C1 segment of cervical spinal cord (tissue), 14 donors: ENCODE data around the gene MAJIN.
A peak's percentile ranks its signal among the peaks of the same experiment; 100 is the strongest.
"Not testable (repeated sequence)": the region's sequence is repeated elsewhere in the genome, so short reads cannot be mapped to it uniquely, and the experiment has no call there.

Experiments used
- DNase-seq, 14 donors: peaks; one replicate each; lab custom pipeline; 2025; lab: John Stamatoyannopoulos, UW

The MAJIN gene, protein sequence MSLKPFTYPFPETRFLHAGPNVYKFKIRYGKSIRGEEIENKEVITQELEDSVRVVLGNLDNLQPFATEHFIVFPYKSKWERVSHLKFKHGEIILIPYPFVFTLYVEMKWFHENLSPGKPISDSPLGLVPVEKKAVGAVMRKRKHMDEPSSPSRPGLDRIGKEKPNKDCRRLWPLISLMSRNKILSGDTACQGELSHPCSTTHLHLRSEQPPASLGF

DNA sequence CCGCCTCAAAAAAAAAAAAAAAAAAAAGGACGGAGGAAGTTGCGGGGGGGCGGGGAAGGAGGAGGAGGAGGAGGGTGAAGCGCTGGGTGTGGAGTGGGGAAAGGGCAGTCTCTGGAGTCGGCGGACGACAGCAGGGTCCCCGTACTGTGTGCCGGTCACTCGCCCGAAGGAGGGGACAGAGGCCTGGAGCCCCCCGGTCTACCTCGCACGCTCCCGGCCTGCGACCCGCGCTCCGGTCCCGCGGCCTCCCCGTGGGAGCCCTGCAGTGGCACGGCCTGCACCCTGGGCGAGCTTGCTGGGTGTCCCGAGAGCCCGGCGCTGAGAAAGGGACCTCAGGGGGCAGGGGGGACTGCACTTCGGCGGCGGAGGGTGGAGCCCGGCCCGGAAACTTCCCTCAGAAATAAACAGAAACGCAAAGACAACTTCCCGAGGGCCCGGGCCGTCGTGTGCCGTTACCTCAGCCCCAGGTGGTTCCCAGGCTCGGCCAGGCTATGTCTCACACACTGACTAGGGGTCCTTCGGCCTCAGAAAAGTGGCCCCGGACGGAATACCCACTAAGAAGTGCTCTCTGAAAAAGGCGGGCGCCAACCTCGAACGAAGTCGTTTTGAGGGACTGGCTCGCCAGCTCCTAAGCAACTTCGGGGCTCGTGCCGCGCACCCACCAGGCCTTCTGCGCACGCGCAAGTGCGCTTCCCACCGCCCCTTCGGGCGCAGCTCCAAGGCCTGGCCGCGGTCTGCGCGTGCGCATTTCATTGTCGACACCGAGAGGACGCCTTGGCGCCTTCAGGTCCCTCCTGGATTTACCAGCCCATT lies at the start of gene MAJIN:
TSS of gene MAJIN (minus strand) at position 688 of the 813 bp plus-strand sequence. CDS start 12,703 bp downstream, outside the sequence.
- DNase-seq: peak in 12 of 14 donors; percentile 6 to 86 (median 58)

DNA sequence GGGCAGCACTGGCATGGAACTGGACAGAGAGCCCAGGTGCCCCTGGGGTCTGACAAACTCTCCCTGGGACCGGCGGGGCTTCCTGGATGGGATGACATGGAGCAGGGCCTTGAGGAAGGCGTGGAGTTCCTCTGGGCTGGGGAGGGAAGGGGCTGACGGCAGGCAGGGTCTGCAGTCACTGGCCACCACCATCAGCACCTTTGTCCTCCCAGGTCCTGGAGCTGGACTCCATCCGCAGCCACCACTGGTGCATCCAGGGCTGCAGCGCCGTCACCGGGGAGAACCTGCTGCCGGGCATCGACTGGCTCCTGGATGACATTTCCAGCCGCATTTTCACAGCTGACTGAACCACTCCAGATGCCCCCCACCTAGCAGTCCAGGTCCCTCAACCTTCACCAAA lies 49.6 kb upstream of the MAJIN start:
- DNase-seq: no peak

DNA sequence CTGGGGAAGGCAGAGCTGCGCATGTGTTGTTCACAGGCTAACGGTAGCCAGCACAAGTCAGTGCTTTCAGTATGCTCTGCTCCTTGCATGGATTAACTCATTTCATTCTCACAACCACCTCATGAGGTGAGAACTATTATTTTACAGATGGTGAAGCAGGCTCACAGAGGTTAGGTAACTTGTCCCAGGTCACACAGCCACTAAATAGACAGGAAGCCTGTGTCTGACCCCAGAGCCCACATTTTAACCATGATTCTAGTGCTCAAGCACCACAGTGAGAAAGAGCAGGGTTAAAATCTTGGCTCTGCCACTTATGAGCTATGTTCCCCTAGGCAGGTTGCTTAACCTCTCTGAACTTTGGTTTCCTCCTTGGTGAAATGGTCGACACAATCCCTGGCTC lies 49.1 kb upstream of the MAJIN start:
- no peak for DNase-seq

DNA sequence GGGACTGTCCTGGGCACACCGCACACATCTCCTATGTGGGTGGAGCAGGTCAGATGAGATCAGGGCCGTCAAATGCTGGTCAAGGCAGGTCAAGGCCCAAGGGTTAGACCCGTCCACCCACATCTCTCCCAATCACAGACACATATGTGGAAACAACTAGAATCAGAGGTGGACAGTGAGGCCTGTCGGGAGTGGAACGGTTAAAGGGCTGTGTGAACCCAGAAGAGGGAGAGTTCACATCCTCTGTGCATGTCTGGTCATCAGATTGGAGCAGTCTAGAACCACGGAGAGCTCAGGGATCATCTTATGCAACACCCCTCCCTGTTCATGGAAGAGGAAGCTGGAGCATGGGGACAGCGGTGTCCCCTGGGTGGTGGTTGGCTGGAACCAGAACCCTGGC lies 47.9 kb upstream of the MAJIN start:
- no peak for DNase-seq

DNA sequence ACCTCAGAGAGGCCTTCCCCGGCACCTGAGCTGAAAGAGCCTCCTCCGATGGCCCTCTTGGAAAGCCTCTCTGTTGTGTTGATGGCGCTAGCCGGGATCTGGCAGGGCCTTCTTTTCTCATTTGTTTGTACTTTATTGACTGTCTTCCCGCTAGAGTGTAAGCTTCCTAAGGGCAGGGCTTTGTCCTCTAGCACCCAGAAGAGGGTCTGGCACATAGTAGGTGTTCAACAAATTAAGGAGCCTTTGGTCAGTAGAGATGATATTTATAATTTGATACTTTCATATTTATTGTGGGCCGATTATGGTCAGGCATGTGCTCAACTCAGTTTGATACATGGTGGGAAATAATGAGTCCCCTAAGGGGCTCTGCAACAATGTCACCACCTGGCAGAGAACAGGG lies 46.0 kb upstream of the MAJIN start:
- no peak for DNase-seq

DNA sequence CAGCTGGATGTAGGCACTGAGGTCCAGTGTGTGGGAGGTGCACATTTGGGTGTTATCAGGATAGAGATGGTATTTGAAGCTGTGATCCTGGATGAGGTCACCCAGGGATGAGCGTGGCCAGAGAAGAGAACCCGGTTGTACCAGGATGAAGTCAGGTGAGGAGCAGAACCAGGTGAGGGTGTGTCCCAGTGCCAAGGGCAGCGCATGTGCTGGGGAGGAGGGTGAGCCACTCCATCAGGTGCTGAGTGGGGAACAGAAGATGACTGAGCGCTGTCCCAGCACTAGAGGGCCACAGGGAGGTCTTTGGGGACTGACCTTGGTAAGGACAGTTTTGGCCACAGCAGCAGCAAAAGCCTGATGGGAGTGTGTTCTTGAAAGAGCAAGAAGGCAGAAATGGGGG lies 44.8 kb upstream of the MAJIN start:
- no peak for DNase-seq

DNA sequence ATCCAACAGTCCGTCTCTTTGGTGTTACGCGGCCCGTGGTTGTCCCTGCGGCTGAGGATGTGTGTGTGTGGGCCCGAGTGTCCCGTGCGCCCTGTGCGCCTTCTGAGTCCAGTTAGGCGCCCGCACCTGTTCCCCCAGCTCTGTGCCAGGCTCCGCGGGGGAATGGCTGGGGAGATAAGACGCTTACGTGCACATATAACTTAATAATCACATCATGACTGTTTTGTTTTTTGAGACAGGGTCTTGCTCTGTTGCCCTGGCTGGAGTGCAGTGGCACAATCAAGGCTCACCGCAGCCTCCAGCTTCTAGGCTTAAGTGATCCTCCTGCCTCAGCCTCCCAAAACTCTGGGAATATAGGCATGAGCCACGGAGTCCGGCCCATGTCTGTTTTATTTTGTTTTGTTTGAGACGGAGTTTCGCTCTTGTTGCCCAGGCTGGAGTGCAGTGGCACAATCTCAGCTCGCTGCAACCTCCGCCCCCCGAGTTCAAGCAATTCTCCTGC lies 42.9 kb upstream of the MAJIN start:
- no peak for DNase-seq

DNA sequence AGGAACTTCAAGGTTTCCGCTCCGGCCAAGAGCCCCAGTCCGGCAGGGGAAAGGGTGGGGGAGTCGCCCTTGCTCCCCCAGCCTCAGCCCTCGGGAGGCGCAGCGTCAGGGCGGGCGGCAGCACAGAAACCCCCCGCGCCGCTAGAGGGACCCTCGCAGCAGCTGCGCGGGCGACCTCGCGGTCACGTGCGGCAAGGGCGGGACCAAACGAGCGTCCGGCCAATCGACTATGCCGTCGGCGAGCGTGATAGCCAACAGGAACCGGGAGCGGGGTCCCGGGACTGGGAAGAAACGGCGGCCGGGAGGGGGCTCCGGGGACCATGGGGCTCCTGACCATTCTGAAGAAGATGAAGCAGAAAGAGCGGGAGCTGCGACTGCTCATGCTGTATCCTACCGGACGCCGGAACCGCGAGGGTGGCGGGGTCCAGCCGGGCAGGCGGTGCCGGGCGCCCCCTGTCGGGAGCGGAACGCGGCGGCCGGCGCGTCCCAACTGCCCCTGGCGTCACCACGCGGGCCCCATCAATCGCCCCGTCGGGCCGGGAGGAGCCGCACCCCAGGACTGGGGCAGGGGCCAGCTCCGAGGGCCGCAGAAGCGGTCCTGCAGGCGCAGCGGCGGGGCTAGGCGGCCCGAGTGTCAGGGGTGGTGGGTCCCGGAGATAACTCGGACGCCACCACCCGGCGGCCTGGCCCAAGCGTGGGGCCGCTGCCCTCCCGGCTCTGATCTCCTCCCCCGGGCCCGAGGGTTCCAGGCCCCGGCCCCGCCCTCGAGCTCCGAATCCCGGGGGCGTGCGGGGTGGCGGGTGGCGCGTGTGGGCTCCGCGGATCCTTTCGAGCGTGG lies 42.2 kb upstream of the MAJIN start, which contains the start of gene ARL2:
TSS of gene ARL2 (plus strand) at position 273 of the 838 bp plus-strand sequence. CDS start at position 321, 48 bp downstream.
- DNase-seq: peak; percentile 65 to 97 (median 86)

DNA sequence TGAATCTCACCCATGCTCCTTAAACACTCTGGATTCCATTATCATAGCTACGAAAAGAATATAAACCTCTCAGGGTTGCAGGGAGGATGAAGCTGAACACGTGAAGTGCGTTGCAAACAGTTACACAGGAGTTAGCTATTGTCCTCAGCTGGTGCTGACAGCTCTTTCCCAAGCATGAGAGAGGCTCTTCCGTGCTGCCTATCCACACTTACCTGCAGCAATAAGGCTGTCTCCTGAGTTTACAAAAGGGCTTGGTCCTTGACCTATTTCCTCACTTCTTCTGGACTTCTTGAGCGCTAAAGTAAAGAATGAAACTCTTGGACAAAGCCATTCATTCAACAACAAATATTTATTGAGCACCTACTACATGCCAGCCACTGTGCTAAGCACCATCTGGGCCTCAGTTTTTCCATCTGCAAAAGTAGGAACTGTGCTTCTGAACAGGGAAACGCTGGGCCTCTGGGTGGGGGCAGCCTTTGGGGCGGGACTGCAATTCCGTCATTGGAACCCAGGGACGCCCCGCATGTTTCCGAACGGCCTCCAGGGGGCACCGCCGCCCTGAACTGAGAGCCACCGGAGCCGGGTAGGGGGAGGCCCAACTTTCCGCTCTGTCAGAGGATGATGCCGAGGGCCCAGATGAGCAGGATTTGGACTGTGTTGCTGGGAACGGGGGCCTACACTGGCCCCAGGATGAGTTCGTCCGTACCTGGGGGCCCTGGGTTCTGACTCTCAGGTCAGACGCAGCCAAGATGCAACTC lies 41.4 kb upstream of the MAJIN start:
- peak in 13 of 14 donors; percentile 52 to 97 (median 84) for DNase-seq

DNA sequence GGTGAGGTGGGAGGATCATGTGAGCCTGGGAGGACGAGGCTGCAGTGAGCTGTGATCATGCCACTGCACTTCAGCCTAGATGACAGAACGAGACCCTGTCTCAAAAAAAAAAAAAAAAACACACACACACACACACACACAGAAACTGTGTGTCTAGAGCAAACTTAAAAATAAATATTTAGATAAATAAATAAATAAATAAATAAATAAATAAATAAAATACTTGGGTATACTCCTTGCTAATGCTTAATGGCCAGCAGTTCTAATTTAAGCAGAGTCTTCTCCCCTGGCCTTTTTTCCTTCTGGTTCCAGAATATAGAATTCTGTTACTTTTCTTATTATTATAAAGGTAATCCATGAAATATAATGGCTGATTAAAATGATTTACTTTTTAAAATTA lies 37.0 kb upstream of the MAJIN start:
- DNase-seq: no peak

DNA sequence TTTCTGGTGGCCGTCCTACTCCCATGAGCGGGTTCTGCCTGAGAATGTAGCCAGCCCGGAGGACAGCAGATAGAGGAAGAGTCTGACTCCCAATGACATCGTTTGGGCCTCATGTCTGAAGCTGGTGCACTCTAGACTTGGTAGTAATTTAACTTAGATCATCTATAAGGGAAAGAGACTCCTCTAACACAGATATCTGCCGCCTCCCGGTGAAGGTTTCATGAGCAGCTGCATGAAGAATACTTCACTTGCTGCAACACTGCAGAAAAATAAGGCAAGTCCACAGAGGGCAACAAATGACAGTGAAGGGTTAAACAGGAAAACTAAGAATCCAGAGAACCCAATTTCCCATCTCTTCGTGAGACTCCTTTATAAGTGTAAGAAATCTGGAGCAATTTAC lies 36.1 kb upstream of the MAJIN start:
- no peak for DNase-seq

DNA sequence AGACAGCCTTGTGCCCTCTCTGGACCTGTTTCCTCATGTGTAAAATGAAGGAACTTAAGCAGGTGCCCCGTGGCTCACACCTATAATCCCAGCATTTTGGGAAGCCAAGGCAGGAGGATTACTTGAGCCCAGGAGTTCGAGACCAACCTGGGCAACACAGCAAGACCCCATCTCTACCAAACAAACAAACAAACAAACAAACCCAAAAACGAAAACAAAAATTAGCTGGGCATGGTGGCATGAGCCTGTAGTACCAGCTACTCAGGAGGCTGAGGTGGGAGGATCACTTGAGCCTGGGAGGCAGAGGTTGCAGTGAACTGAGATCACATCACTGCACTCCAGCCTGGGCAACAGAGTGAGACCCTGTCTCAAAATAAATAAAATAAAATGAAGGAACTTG lies 32.1 kb upstream of the MAJIN start:
- DNase-seq: not testable (repeated sequence)

DNA sequence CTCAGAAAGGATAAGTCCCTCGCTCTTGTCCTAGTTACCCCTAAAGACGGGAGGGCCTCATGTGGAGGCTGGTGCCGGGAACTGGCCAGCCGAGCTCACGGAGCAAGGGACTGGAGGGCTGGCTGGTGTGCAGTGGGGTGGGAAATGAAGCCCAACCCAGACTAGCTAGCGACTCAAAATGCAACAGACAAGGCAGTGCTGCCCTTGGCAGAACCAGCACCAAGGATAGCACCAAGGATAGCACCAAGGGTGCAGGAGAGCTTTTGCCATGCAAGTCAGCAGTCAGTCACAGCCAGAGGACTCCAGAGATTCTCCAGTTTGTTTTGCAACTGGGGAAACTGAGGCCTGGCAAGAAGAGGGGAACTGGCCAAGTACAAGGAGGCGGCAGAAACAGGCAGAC lies 31.4 kb upstream of the MAJIN start:
- DNase-seq: no peak

DNA sequence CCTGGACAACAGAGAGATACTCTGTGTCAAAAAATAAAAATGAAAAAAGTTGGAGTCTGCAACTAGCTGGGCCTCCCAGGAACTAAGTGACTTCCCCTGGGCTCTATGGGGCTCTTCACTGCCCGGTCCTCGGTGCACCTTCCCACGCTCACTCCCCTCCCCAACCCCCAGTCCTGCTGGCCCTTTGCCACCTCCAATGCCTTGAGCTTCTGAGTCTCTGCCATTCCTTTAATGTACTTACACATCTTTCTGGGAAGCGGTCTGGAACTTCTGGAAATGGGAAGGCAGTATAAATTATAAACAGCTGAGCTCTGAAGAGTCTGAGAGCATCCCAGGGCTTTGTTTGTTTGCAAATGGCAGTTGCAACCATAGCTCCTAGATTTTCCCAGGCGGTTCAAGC lies 30.8 kb upstream of the MAJIN start:
- no peak for DNase-seq

DNA sequence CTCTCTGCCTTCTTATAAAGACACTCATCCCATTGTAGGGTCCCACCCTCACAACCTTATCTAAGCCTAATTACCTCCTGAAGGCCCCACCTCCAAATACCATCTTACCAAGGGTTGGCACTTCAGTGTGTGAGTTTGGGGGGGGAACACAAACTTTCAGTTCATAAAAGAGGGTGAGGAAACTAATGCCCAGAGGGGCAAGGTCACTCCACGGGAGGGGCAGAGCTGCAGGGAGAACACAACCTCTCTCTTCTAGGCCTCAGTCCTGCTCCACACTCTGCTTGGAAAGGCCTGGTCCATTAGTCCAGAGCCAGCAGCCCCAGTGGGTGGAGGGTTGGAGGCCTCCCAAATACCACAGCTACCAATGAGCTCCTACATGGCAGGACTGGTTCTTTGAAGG lies 27.6 kb upstream of the MAJIN start:
- DNase-seq: no peak

DNA sequence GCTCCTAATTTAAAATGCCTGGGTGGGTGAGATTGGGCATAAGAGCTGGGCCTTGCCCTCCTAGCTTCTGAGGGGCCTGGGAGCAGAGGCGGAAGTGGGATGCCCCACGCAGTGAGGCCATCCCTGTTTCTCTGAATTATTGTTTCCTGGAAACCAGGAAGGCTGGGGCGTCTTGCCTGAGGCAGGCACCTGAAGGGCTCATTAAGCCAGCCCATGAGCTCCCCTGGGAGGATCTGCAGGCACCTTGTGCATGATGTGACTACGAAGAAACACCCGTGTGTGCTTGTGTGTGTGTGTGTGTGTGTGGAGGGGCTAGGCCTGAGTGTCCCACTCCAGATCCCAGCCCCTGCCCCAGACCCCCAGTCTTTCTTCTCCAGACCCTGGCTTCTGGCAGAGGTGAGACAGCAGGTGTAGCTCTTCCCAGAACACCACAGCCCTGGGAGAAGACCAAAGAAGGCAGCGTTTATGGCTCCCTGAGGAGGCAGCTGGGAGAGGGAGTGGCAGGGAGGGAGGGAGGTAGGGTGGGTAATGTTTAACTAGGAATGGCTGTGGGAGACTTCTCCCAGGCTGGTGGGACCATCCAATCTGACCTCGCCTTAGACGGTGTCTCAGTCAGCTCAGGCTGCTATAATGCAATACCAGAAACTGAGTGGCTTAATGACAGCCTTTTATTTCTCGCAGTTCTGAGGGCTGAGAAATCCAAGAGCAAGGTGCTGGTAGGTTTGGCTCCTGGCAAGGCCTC lies 27.0 kb upstream of the MAJIN start:
- no peak for DNase-seq

DNA sequence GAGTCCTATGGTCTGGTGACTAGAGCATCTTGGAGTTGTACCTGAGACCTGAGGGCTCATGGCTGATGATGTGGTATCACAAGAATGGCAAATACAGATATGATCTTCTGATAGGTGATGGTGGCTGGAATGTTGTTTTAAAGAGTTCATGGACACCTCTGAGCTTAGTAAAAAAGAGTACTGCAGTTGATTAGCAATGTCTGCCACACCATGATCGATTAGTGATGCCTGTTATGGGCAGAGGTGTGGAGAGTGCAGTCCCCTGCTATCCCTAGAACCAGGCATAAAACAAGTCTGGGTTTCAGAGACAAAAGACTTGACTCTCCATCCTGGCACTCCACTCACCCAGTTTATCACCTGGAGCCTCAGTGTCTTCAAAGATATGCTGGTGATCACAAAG lies 26.2 kb upstream of the MAJIN start:
- no peak for DNase-seq

DNA sequence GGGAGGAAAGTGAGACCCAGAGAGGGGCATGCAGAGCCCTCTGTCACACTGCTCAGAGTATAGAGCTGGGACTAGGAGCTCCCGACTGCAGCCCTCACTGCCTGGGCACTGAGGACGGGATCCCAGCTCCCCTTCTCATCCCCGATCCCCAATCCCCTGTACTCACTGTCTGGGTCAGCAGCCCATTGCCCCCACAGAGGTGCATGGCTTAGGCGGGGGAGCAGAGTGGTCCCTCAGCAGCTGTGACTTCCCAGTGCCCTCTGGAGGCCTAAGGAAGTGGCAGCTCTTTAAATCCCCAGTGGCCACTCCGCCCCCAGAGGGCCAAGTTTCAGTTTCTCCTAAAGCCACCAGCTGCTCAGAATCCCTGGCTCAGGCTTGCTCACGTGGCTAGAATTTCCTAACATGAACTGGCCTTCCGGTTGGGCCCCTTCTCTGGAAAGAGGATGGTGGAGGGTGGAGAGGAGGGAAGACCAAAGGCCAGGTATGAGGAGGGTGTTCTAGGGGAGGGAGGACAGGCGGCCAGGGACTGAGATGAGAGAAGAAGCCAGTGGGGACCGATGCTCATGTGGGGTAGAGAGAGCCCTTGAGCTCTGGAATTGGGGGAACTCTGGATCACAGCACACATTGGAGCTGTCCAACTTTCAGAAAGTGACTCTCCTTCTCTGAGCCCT lies 24.9 kb upstream of the MAJIN start, which contains the start of gene BATF2:
TSS of gene BATF2 (minus strand) at position 262 of the 671 bp plus-strand sequence. CDS start at position 205, 57 bp downstream.
- peak in 12 of 14 donors; percentile 14 to 82 (median 39) for DNase-seq

DNA sequence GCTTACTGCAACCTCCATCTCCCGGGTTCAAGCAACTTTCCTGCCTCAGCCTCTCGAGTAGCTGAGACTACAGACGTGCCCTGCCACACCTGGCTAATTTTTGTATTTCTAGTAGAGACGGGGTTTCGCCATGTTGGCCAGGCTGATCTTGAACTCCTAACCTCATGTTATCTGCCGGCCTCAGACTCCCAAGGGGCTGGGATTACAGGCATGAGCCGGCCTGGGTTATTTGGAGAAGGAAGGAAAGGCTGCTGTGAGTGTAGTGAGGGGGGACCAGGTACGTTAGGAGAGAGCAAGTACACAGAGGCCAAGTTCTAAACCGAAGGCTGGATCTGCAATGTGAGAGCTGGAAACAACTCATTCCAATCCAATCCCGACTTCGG lies 24.4 kb upstream of the MAJIN start:
- DNase-seq: no peak

DNA sequence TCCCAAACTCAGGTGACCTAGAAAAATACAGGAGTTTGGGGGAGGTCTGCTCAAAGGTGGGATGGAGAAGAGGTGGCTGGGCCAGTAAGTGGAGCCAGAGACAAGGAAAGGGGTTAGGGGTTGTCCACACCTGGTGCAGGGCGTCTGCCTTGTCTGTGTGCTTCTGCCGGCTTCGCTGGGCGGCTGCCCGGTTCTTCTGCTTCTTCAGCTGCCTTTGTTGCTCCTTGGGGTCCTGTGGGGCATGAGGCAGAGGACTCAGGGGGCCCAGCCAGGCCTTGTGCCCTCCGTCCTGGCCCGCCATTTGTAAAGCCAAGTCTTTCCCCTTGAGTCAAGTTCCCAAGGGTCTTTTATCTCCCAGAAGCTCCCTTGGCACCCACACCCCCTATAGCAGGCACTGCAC lies 22.4 kb upstream of the MAJIN start:
- DNase-seq: no peak
